ENCODE data around the gene SUPT6H. TPM values are rescaled to one million over a fixed set of nuclear protein-coding genes. Genes with fewer than 3 reads are reported as not detected.

SUPT6H gene
- total and polyA plus RNA-seq, 9 of the 15 experiments (the other 6 are each of a cell fraction or from before 2014, with no cell fraction given), result 1.7 to 77.7 (median 49.2) TPM

DNA sequence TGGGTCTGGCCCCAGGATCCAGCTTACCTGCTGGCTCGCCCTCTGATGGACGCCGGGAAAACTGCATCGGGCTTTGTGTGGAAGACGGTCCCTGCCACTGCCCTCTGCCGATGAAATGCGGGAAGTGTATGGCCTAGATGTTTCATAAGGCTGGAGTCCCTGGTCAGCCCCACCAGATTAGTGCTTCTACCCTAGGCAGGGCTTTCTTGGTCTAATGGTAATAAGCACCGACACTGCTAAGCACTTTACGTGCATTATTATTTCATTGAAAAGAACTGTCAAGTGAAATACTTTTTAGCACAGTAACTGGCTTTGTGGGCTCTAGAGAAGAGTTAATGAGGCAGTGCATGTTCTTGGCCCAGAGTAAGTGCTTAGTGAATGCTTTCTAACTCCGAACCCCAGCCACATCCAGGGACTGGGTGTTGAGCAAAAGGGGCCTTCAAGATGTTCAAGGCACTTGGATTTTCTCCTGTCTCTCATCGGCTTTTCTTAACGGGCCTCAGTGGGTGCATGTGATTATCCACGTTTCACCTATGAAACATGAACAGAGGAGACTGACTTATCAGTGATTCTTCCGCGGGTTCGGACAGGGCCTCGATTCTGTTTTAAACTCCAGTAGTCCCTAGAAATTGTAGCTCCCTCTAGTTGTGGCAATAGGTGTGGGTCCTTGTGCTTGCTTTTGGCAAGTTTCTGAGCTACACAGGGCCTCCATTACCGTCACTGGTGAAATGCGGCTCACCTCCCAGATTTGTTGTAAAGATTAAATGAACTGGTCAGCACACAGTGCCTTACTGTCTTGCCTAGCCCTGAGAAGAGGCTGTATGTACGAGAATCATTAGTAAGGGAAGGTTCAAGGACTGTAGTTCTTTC lies 88.4 kb downstream of the SUPT6H start (continued):
- TF ChIP-seq, protein P1, sequence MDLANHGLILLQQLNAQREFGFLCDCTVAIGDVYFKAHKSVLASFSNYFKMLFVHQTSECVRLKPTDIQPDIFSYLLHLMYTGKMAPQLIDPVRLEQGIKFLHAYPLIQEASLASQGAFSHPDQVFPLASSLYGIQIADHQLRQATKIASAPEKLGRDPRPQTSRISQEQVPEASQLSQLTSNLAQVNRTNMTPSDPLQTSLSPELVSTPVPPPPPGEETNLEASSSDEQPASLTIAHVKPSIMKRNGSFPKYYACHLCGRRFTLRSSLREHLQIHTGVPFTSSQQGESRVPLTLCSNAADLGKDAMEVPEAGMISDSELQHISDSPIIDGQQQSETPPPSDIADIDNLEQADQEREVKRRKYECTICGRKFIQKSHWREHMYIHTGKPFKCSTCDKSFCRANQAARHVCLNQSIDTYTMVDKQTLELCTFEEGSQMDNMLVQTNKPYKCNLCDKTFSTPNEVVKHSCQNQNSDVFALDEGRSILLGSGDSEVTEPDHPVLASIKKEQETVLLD (IDR thresholded peaks at IDR 0.05), result no peak
- no peak for TF ChIP-seq KDM5B (IDR thresholded peaks at IDR 0.05; ENCODE audit: insufficient replicate concordance, low read depth, low read length)
- no peak for TF ChIP-seq SMARCE1 (IDR thresholded peaks at IDR 0.05)
- TF ChIP-seq, protein P2, sequence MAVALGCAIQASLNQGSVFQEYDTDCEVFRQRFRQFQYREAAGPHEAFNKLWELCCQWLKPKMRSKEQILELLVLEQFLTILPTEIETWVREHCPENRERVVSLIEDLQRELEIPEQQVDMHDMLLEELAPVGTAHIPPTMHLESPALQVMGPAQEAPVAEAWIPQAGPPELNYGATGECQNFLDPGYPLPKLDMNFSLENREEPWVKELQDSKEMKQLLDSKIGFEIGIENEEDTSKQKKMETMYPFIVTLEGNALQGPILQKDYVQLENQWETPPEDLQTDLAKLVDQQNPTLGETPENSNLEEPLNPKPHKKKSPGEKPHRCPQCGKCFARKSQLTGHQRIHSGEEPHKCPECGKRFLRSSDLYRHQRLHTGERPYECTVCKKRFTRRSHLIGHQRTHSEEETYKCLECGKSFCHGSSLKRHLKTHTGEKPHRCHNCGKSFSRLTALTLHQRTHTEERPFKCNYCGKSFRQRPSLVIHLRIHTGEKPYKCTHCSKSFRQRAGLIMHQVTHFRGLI (CRISPR knock-in tag; IDR thresholded peaks at IDR 0.05), result peak; percentile 87; the same call in 1 of the 2 replicates
- no peak for TF ChIP-seq TRIM24 (IDR thresholded peaks at IDR 0.05)
- no peak for TF ChIP-seq JUNB (CRISPR knock-in tag; conservative IDR thresholded peaks at IDR 0.05)
- TF ChIP-seq STAG1 (CRISPR knock-in tag; IDR thresholded peaks at IDR 0.05; ENCODE audit: borderline replicate concordance), result peak; percentile 58; the same call in 1 of the 2 replicates
- TF ChIP-seq RNF2 (IDR thresholded peaks at IDR 0.05), result peak; percentile 61; the same call in 1 of the 2 replicates
- peak; percentile 61; the same call in 1 of the 2 replicates for TF ChIP-seq PHB (CRISPR knock-in tag; IDR thresholded peaks at IDR 0.05)
- TF ChIP-seq, protein P3, sequence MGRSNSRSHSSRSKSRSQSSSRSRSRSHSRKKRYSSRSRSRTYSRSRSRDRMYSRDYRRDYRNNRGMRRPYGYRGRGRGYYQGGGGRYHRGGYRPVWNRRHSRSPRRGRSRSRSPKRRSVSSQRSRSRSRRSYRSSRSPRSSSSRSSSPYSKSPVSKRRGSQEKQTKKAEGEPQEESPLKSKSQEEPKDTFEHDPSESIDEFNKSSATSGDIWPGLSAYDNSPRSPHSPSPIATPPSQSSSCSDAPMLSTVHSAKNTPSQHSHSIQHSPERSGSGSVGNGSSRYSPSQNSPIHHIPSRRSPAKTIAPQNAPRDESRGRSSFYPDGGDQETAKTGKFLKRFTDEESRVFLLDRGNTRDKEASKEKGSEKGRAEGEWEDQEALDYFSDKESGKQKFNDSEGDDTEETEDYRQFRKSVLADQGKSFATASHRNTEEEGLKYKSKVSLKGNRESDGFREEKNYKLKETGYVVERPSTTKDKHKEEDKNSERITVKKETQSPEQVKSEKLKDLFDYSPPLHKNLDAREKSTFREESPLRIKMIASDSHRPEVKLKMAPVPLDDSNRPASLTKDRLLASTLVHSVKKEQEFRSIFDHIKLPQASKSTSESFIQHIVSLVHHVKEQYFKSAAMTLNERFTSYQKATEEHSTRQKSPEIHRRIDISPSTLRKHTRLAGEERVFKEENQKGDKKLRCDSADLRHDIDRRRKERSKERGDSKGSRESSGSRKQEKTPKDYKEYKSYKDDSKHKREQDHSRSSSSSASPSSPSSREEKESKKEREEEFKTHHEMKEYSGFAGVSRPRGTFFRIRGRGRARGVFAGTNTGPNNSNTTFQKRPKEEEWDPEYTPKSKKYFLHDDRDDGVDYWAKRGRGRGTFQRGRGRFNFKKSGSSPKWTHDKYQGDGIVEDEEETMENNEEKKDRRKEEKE (IDR thresholded peaks at IDR 0.05; ENCODE audit: borderline replicate concordance in 1 of 2, control insufficient read depth in 1 of 2, low read depth in 2 of 2, low read length in 1 of 2), result peak in 1 of 2 experiments; percentile 28; a peak in 2 of 4 replicates
- TF ChIP-seq ZKSCAN1 (IDR thresholded peaks at IDR 0.05; ENCODE audit: low read depth, low read length), result peak; percentile 30; the same call in 1 of the 2 replicates
- peak; percentile 86 for TF ChIP-seq ZNF134 (CRISPR knock-in tag; conservative IDR thresholded peaks at IDR 0.05)
- TF ChIP-seq BRD9 (IDR thresholded peaks at IDR 0.05; ENCODE audit: low read depth, partially characterized antibody), result no peak
- TF ChIP-seq, protein P4, sequence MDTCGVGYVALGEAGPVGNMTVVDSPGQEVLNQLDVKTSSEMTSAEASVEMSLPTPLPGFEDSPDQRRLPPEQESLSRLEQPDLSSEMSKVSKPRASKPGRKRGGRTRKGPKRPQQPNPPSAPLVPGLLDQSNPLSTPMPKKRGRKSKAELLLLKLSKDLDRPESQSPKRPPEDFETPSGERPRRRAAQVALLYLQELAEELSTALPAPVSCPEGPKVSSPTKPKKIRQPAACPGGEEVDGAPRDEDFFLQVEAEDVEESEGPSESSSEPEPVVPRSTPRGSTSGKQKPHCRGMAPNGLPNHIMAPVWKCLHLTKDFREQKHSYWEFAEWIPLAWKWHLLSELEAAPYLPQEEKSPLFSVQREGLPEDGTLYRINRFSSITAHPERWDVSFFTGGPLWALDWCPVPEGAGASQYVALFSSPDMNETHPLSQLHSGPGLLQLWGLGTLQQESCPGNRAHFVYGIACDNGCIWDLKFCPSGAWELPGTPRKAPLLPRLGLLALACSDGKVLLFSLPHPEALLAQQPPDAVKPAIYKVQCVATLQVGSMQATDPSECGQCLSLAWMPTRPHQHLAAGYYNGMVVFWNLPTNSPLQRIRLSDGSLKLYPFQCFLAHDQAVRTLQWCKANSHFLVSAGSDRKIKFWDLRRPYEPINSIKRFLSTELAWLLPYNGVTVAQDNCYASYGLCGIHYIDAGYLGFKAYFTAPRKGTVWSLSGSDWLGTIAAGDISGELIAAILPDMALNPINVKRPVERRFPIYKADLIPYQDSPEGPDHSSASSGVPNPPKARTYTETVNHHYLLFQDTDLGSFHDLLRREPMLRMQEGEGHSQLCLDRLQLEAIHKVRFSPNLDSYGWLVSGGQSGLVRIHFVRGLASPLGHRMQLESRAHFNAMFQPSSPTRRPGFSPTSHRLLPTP (IDR thresholded peaks at IDR 0.05; ENCODE audit: borderline replicate concordance, extremely low read depth, insufficient read length), result no peak
- TF ChIP-seq, protein P5, sequence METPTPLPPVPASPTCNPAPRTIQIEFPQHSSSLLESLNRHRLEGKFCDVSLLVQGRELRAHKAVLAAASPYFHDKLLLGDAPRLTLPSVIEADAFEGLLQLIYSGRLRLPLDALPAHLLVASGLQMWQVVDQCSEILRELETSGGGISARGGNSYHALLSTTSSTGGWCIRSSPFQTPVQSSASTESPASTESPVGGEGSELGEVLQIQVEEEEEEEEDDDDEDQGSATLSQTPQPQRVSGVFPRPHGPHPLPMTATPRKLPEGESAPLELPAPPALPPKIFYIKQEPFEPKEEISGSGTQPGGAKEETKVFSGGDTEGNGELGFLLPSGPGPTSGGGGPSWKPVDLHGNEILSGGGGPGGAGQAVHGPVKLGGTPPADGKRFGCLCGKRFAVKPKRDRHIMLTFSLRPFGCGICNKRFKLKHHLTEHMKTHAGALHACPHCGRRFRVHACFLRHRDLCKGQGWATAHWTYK (CRISPR knock-in tag; IDR thresholded peaks at IDR 0.05), result no peak

All from K562 (cell line).